ENCODE data around the gene FEN1. TPM values are rescaled to one million over a fixed set of nuclear protein-coding genes. Genes with fewer than 3 reads are reported as not detected.

Gene FEN1
- total RNA-seq, 1 donor from 2014 or later = 31.3 TPM

GRCh38 chr11:61775606-61776554 lies 16.8 kb upstream of the FEN1 start:
- no peaks in the 10 kb centered on the region for H3K27me3 ChIP-seq (ENCODE audit: control insufficient read depth, insufficient read depth, low read length)
- no peak for DNase-seq (ENCODE audit: low read depth)
- H3K4me3 ChIP-seq (ENCODE audit: low read depth, low read length) = no peak overlapping the region
- no peak for TF ChIP-seq CTCF (IDR thresholded peaks at IDR 0.05; ENCODE audit: insufficient read depth, low read length, poor library complexity, severe bottlenecking)
- H3K36me3 ChIP-seq (ENCODE audit: control insufficient read depth, insufficient read depth, low read length) = no peaks in the 10 kb centered on the region

- H3K36me3 ChIP-seq (ENCODE audit: control insufficient read depth, insufficient read depth, low read length) = no peaks in the 10 kb centered on the region
- TF ChIP-seq CTCF (IDR thresholded peaks at IDR 0.05; ENCODE audit: insufficient read depth, low read length, poor library complexity, severe bottlenecking) = peak; percentile 89
- no peak overlapping the region for H3K4me3 ChIP-seq (ENCODE audit: low read depth, low read length)
- no peaks in the 10 kb centered on the region for H3K27me3 ChIP-seq (ENCODE audit: control insufficient read depth, insufficient read depth, low read length)
- peak; percentile 32 for DNase-seq (ENCODE audit: low read depth)
These were observed 16.1 kb upstream of the FEN1 start for GRCh38 chr11:61776561-61777075.

GRCh38 chr11:61777234-61778090 lies 15.2 kb upstream of the FEN1 start:
- no peak for DNase-seq (ENCODE audit: low read depth)
- no peaks in the 10 kb centered on the region for H3K36me3 ChIP-seq (ENCODE audit: control insufficient read depth, insufficient read depth, low read length)
- no peaks in the 10 kb centered on the region for H3K27me3 ChIP-seq (ENCODE audit: control insufficient read depth, insufficient read depth, low read length)
- H3K4me3 ChIP-seq (ENCODE audit: low read depth, low read length) = no peak overlapping the region
- no peak for TF ChIP-seq CTCF (IDR thresholded peaks at IDR 0.05; ENCODE audit: insufficient read depth, low read length, poor library complexity, severe bottlenecking)

GRCh38 chr11:61778357-61778886 lies 14.3 kb upstream of the FEN1 start:
- TF ChIP-seq CTCF (IDR thresholded peaks at IDR 0.05; ENCODE audit: insufficient read depth, low read length, poor library complexity, severe bottlenecking) = no peak
- H3K27me3 ChIP-seq (ENCODE audit: control insufficient read depth, insufficient read depth, low read length) = no peaks in the 10 kb centered on the region
- no peak for DNase-seq (ENCODE audit: low read depth)
- H3K36me3 ChIP-seq (ENCODE audit: control insufficient read depth, insufficient read depth, low read length) = no peaks in the 10 kb centered on the region
- no peak overlapping the region for H3K4me3 ChIP-seq (ENCODE audit: low read depth, low read length)

- no peaks in the 10 kb centered on the region for H3K27me3 ChIP-seq (ENCODE audit: control insufficient read depth, insufficient read depth, low read length)
- no peaks in the 10 kb centered on the region for H3K36me3 ChIP-seq (ENCODE audit: control insufficient read depth, insufficient read depth, low read length)
- no peak overlapping the region for H3K4me3 ChIP-seq (ENCODE audit: low read depth, low read length)
- TF ChIP-seq CTCF (IDR thresholded peaks at IDR 0.05; ENCODE audit: insufficient read depth, low read length, poor library complexity, severe bottlenecking) = no peak
- DNase-seq (ENCODE audit: low read depth) = no peak
These were observed 13.6 kb upstream of the FEN1 start for GRCh38 chr11:61778920-61779650.
